GM21447 (cell line): ENCODE measurements around the gene SRGAP2C.
"Not testable (repeated sequence)": the region's sequence is repeated elsewhere in the genome, so short reads cannot be mapped to it uniquely, and the experiment has no call there.

Source experiments
- ATAC-seq: cut with Tn5 transposase; IDR thresholded peaks from one replicate; pipeline ENCODE4 v1.9.1; 2021; ENCODE audit not compliant: unreplicated experiment

Gene SRGAP2C

DNA sequence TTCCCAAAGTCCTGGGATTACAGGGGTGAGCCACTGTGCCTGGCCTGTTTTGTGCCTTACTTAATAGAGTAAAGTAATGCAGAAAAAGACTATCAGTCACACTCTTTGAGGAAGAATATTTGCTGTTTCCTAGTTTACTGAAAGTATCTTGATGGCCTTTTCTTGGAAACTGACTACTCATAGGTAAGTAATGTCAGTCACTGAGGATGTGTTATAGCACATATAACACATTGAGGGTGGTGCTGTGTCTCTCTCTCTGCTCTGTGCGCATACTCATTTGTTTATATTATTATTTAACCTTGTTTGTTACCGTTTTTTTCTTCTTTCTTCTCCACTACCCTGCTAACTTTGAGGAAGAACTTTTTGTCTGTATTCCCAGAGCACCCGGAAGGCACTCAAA is 93.4 kb downstream of the SRGAP2C start:
- ATAC-seq = not testable (repeated sequence)

GRCh38 chr1:121278777-121279547 is 94.2 kb downstream of the SRGAP2C start:
- ATAC-seq = not testable (repeated sequence)

DNA sequence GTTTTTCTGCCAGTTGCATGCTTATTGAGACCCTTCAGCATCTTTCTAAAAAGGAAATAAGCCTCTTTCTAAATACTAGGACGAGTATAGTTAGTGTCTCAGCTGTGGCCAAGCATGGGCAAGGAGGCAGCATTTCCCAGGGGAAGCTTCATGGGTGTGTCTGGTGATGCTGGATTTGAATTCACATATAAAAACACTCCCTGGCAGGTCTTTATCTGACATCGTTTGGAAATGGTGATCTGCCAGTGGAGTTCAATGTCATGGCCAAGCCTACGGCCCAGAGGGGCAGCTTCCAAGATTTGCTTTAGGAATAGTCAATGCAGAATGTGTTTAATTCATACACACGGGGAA is 94.7 kb downstream of the SRGAP2C start:
- ATAC-seq = not testable (repeated sequence)

GRCh38 chr1:121280699-121281317 is 96.0 kb downstream of the SRGAP2C start:
- not testable (repeated sequence) for ATAC-seq

DNA sequence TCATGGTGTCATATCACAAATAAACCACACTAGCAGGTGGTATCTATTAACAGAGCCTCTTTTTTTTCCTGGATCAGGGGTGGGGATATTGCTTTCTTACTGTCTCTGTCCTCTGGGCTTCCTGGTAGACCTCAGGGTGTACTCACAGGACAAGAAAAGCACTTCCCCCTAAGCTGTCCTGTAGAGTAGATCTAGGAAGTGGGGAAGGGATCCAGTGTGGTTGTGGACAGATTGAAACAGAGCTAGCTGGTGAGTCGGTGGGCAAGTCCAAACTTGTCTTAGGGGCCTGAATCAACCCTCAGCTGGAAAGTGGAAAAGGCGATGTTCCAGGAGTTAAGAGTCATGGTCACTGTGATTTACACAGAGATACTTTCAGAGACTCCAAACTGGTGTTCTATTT is 96.7 kb downstream of the SRGAP2C start:
- not testable (repeated sequence) for ATAC-seq

DNA sequence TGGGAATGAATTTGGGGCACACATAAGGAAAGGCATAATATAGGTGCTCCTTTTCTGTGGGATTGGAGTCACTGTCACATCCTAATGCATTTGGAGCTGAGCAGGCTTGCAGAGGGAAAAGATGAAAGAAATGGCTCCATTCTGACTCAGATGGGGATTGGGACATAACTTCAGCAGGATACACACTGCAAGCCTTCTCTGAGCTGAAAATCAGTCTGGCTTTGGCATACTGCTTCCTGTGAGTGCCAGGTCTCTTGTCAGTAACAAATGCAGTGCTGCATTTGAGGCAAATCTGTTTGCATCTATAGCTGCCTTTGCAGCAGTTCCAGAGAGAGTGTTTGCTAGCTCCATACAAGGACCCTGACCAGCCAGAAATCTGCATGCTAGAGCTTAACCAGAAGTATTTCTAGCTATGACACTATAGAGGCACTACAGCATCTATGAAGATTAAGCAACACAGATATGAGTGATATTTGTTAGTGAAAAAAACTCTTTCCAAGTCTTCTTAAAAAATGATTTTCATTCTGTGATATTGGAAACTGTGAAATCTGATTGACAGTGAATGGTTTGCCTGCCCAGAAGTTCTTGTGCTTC is 98.9 kb downstream of the SRGAP2C start:
- ATAC-seq = not testable (repeated sequence)

- not testable (repeated sequence) for ATAC-seq
Measured at GRCh38 chr1:121292590-121292989, 107.8 kb downstream of the SRGAP2C start.

GRCh38 chr1:121293263-121294204 is 108.8 kb downstream of the SRGAP2C start:
- ATAC-seq = not testable (repeated sequence)

DNA sequence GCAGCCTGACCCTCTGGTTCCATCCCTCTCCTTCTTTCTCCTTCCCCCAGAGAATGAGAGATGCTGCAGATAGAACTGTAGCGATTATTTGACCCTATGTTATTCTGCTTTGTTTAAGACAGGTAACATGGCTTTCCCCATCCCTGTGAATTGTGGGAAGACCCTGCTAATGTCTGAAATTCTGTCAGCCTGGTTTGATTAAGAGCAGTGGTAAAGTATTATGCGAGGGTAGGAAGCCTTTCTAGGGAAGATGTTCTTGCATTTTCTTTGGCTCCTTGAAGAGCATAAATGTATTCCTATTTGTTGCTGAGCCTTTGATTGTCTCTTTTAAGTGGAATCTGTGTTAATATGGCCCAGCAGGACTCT is 109.4 kb downstream of the SRGAP2C start:
- ATAC-seq = not testable (repeated sequence)

GRCh38 chr1:121296563-121296962 is 111.8 kb downstream of the SRGAP2C start:
- not testable (repeated sequence) for ATAC-seq

GRCh38 chr1:121298529-121298928 is 113.8 kb downstream of the SRGAP2C start:
- ATAC-seq = not testable (repeated sequence)

DNA sequence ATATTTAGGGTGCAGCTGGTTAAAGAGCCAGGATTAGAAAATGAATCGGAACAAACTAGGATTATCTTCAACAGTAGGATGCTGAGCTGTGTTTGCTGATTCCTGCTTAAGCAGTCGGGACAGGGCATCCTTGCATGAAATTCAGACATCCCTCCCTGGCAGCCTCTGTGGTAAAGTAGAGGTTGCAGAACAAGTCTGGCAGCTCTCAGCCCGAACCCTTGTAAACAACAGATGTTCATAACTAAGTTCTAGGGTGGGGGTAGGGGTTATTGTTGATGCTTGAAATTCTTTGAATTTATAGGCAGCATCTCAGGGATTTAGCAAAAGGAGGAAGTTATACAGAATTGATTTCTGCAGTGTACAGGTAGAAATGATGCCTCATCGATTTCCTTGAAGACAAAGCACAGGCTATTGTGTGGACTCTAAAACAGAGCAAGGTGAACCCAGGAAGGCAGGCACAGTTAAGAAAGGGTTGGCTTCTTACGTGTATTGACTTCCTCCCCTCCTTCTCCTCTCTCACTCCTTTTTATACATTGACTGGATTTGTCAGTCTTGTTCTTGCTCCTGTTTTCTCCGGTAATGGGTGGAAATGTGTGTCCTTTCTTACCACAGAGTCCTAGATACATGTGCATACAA is 114.9 kb downstream of the SRGAP2C start:
- not testable (repeated sequence) for ATAC-seq

DNA sequence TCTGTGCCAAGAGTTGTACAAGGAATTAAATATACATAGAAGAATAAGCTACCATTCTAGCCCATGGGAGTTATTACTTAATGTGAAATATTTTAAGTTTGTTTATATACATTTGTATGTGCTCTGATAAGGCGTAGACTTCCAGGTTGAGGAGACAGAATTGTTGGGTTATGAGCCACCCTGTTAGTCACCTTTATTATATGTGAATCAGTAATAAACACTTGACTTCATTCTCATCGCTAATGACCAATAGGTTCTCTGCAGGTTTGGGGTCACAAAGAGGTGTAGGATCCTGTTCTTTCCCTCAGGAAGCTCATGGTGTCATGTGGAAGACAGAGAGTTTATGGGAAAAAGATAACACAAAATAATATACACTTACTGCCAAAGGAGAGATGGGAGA is 117.1 kb downstream of the SRGAP2C start:
- ATAC-seq = not testable (repeated sequence)

- ATAC-seq = not testable (repeated sequence)
Measured at GRCh38 chr1:121307759-121308158, 123.0 kb downstream of the SRGAP2C start.

GRCh38 chr1:121315509-121315908 is 130.7 kb downstream of the SRGAP2C start:
- not testable (repeated sequence) for ATAC-seq

GRCh38 chr1:121316081-121316480 is 131.3 kb downstream of the SRGAP2C start:
- ATAC-seq = not testable (repeated sequence)

DNA sequence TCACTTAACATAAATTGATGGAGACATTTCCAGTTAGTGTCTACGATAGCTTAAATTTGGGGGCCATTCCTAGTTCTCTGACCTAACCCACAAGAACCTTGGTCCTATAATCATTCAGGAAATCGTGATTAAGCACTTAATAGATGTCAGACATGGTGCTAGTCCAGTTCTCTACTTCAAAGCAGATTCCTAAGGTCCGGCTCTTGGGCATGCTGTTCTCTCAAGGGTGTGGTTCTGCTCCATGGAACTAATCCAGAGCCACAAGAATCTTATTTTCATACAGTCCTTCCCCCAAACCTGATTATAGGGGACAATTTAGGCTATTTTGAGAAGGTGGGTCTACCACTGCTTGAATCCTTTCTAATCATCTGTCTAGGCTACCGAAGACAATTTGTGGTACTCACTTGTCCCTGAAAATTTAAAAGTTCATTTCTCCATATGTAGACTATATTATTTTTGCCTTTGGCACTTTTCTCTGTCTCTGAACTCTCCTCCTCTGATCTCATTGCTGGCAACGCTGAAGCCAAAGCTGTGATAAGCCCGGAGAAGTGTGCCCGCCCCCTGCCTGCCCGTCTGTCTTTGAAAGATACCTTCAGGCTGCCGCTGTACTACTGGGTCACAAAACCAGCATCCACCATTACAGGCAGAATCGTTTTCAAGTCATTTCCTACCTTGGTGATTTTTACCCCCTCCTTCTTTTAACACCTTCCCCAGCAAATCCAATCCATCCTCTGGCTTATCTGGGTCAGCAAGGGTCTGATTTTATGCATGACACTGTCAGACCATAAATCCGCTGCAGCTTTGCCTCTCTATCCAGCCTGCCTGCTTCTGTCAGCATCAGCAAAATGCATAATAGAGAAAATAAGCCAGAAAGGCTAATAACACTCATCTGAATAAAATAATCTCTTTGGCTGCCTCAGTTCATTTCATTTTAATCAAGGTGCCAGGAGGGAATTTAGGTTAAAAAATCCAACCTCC is 133.0 kb downstream of the SRGAP2C start:
- not testable (repeated sequence) for ATAC-seq

DNA sequence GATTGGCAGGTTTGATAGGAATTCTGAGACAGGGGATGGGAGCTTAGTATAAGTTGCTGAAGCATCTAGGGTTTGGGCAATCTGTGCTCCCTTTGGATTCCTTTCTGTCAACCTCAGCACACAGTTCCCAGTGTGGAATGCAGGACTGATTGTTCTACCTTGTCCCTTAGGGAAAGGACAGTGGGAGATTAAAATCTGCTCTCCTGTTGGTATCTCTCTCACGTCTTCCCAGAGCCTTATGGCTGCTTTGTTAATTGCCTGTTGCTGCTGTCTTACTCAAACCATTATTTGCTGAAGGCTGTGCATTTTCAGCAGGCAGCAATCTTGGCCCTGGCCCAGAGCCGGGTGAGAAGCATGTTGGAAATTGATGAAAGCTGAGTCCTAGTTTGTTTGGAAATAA is 133.9 kb downstream of the SRGAP2C start:
- not testable (repeated sequence) for ATAC-seq

DNA sequence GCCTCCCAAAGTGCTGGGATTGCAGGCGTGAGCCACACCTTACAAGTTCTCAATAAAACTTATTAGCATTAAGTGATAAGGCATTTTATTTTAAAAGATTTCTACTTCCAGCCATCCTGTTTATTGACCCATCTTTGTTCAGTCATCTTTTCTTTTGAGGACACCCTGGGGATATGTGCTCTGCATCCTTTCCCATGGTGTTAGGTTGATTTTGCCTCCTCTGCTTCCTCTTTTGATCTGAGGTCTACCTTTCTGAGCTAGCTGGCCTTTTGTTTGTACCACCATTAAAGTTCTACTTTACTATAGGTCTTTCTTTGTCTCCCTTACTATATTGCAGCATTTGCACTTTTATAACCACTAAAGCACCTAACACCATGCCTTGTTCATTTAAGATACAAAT is 136.9 kb downstream of the SRGAP2C start:
- ATAC-seq = not testable (repeated sequence)
